Liver (tissue), 3 donors: Measurements from ENCODE around the gene POC1A.

Source experiments
- CTCF ChIP-seq: fragments of 150-350 bp; IDR thresholded peaks from 2 replicates; pipeline ENCODE4 v1.5.1; 2017; ENCODE audit warnings: improper control_type of control experiment, low read depth, low read length; ENCODE audit not compliant: missing input control
- GABPA ChIP-seq, 2 donors: IDR thresholded peaks in 1 of 2; conservative IDR thresholded peaks in 1 of 2; 2 replicates each; pipeline ENCODE4 v1.6.1; 2016; ENCODE audit warnings: antibody characterized with exemption in 2 of 2, mild to moderate bottlenecking in 1 of 2, moderate library complexity in 1 of 2
- RAD21 ChIP-seq, 2 donors: IDR thresholded peaks; 2 replicates each; pipeline ENCODE4 v1.6.1; 2016; ENCODE audit warnings: antibody characterized with exemption in 2 of 2, mild to moderate bottlenecking in 2 of 2
- RXRA ChIP-seq, 2 donors: IDR thresholded peaks; 2 replicates each; pipeline ENCODE4 v1.6.1; 2017 to 2018; ENCODE audit warnings: antibody characterized with exemption in 2 of 2, mild to moderate bottlenecking in 1 of 2
- YY1 ChIP-seq: IDR thresholded peaks from 2 replicates; pipeline ENCODE4 v1.6.1; 2016; ENCODE audit warnings: antibody characterized with exemption, mild to moderate bottlenecking
- ZBTB33 ChIP-seq: IDR thresholded peaks from 2 replicates; pipeline ENCODE4 v1.6.1; 2016; ENCODE audit warnings: antibody characterized with exemption
- TF ChIP-seq, protein P1 (sequence below): IDR thresholded peaks from 2 replicates; pipeline ENCODE4 v1.6.1; 2016; ENCODE audit warnings: antibody characterized with exemption
- donor health status: healthy.
- donor health status: healthy.

GRCh38 chr3:52068730-52069129 lies 85.5 kb downstream of the POC1A start:
- TF ChIP-seq, protein P1, sequence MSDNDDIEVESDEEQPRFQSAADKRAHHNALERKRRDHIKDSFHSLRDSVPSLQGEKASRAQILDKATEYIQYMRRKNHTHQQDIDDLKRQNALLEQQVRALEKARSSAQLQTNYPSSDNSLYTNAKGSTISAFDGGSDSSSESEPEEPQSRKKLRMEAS = no peak
- TF ChIP-seq CTCF (no peak), YY1 (no peak), RXRA (IDR thresholded peaks at IDR 0.05) (no peak), GABPA (IDR thresholded peaks at IDR 0.05 in 1 of 2, conservative IDR thresholded peaks at IDR 0.05 in 1 of 2) (no peak), ZBTB33 (no peak), RAD21 (IDR thresholded peaks at IDR 0.05) (no peak)
